AG04450 (cell line): ENCODE measurements around the gene SMIM5. TPM values are rescaled to one million over a fixed set of nuclear protein-coding genes. Genes with fewer than 3 reads are reported as not detected.

Experiments
- CTCF ChIA-PET: fragments of 300-600, 350-600 bp; formaldehyde crosslinking; extraction: SDS; loops from one replicate; lab custom pipeline; 2022; ENCODE audit warnings: antibody characterized with exemption, inconsistent platforms; lab: Charles Lee
- POLR2A ChIA-PET: fragments of 350-600 bp; formaldehyde crosslinking; extraction: SDS; loops from one replicate; lab custom pipeline; 2021; ENCODE audit warnings: antibody characterized with exemption, inconsistent platforms; lab: Yijun Ruan, JAX
- DNase-seq: peaks from one replicate; pipeline ENCODE4 v3.0.0-alpha.2; 2011; ENCODE audit warnings: low read depth, low spot score
- H3K27ac ChIP-seq: one replicate; pipeline ENCODE4 v1.5.1; 2012; ENCODE audit warnings: low read depth, low read length, control low read depth
- H3K27me3 ChIP-seq: one replicate; pipeline ENCODE4 v1.6.0; 2012; ENCODE audit warnings: low read length; ENCODE audit not compliant: control insufficient read depth, insufficient read depth
- H3K4me3 ChIP-seq: 2 replicates; pipeline ENCODE4 v1.5.1; 2011; ENCODE audit warnings: mild to moderate bottlenecking, low read depth, low read length, control low read depth
- H3K9me3 ChIP-seq: 2 replicates; pipeline ENCODE4 v1.5.1; 2012; ENCODE audit warnings: low read length; ENCODE audit not compliant: control insufficient read depth, insufficient read depth
- polyA plus RNA-seq: library from polyadenylated mRNA; depleted of rRNA; stranded (reverse); fragments of >200 nt; gene quantifications from 2 replicates; pipeline ENCODE4 v1.2.3, GENCODE V29; 2011
- TF ChIP-seq, protein P1 (sequence below): IDR thresholded peaks from 2 replicates; pipeline ENCODE4 v1.5.1; 2011; ENCODE audit warnings: low read depth, low read length, control low read depth, inconsistent platforms

SMIM5 gene
- polyA plus RNA-seq, 1 experiment, result not detected

DNA sequence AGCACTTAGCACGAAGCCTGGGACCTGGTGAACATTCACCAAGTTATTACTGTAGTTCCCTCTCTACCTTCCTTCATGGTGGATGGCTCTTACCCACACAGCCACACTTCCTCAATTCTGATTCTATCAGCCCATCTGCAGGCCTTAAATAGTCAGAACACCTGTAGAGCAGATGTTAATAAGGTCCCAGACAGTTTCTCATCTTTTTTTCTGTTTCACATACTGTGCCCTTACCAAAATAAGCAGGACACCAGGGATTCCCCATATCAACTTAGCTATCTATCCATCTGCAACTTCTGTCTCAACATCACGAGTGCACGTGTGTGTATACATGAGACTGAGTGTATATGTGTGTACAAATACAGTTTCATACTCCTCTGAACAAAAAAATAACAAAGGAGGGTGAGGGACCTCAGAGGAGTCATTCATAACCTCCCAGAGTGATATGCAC lies 30.9 kb downstream of the SMIM5 start:
- DNase-seq, result no peak
- no peaks in the 10 kb centered on the region for H3K9me3 ChIP-seq
- ChIA-PET CTCF (no interaction called here), POLR2A (no interaction called here)
- TF ChIP-seq, protein P1, sequence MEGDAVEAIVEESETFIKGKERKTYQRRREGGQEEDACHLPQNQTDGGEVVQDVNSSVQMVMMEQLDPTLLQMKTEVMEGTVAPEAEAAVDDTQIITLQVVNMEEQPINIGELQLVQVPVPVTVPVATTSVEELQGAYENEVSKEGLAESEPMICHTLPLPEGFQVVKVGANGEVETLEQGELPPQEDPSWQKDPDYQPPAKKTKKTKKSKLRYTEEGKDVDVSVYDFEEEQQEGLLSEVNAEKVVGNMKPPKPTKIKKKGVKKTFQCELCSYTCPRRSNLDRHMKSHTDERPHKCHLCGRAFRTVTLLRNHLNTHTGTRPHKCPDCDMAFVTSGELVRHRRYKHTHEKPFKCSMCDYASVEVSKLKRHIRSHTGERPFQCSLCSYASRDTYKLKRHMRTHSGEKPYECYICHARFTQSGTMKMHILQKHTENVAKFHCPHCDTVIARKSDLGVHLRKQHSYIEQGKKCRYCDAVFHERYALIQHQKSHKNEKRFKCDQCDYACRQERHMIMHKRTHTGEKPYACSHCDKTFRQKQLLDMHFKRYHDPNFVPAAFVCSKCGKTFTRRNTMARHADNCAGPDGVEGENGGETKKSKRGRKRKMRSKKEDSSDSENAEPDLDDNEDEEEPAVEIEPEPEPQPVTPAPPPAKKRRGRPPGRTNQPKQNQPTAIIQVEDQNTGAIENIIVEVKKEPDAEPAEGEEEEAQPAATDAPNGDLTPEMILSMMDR, result no peak
- H3K4me3 ChIP-seq, result no peak overlapping the region
- no peaks in the 10 kb centered on the region for H3K27me3 ChIP-seq
- H3K27ac ChIP-seq, result no peak overlapping the region

DNA sequence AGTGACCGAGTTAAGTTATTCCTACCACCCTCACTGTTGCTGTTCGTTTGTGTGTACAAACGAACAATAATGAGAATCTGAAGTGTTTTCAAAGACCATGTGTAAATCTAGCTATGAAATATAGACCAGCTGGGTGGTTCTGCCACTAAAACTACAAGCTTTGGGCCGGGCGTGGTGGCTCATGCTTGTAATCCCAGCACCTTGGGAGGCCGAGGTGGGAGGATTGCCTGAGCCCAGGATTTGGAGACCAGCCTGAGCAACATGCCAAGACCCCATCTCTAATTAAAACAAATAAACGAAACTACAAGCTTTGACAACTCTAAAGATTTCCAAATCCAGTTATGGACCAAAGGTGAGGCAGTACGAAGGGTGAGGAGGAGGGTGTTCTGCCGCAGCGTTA lies 32.7 kb downstream of the SMIM5 start:
- Histone ChIP-seq H3K27me3 (no peaks in the 10 kb centered on the region), H3K4me3 (peak overlapping the region; percentile 100), H3K9me3 (no peaks in the 10 kb centered on the region), H3K27ac (no peak overlapping the region)
- DNase-seq, result no peak
- TF ChIP-seq, protein P1, result no peak
- CTCF ChIA-PET, result interaction anchor here (1.0 to 4.4 kb wide), 4 partner anchors 10 to 88 kb away, joined by 5 to 49 read pairs (median 14); partner anchors contain the start of gene SMIM5
- POLR2A ChIA-PET, result interaction anchor here (1.3 kb wide), 1 partner anchor 33 kb away, joined by 7 read pairs; the partner anchor contains the start of gene SMIM5

DNA sequence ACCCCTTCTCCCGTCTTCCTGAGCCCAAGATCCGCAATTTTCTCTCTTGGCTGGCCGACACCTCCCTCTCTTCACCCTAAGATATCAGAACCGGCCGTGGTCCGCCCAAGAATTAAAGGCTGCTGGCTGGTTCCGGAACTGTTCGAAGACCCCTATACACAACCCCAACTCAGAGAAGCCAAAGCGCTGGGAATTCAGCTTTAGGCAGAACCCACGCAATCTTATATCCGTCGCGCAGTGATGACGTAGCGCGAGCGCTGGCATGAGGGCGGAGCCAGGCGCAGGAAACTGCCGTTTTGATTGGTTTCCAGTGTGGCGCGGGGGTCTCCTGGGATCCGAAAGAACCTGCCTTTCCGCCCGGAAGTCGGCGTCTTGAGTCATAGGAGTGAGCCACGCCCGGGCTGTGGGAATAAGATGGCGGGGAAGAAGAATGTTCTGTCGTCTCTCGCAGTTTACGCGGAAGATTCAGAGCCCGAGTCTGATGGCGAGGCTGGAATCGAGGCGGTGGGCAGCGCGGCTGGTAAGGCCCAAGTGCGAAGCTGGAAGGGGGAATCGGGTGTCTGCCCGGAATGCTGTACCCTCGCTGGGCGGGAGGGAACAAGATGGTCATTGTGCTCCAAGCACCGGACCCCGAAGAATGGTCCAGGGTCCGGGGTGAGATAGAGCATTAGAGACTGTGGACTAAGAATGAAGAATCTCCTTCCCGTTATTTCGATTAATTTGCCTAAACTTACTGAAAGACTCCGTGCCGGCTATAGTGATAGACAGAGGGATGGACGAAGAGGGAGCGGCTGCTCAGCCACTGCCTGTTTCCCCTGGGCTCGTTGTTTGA lies 33.9 kb downstream of the SMIM5 start, which contains the start of the genes RECQL5 and SAP30BP:
Gene RECQL5 (minus strand): TSS at position 196 of the 832 bp plus-strand sequence. CDS start 597 bp downstream, outside the sequence.
Gene SAP30BP (plus strand): TSS at position 380 of the 832 bp plus-strand sequence. CDS start 35 bp downstream, at position 415.
- Histone ChIP-seq H3K27ac (peak within 1 kb of the TSS; percentile 77), H3K4me3 (peak within 1 kb of the TSS; percentile 100), H3K9me3 (no peaks in the 10 kb centered on the region), H3K27me3 (no peaks in the 10 kb centered on the region)
- ChIA-PET CTCF (interaction anchor here (0.5 to 4.4 kb wide), 5 partner anchors 13 to 86 kb away, joined by 4 to 49 read pairs (median 5); partner anchors contain the start of gene SMIM5), POLR2A (interaction anchor here (0.6 to 1.3 kb wide), 6 partner anchors 9 to 396 kb away, joined by 3 to 9 read pairs (median 4); partner anchors contain the start of genes MIF4GD, SMIM5, TMEM94 and TSEN54)
- DNase-seq, result peak; percentile 98
- TF ChIP-seq, protein P1, result no peak

DNA sequence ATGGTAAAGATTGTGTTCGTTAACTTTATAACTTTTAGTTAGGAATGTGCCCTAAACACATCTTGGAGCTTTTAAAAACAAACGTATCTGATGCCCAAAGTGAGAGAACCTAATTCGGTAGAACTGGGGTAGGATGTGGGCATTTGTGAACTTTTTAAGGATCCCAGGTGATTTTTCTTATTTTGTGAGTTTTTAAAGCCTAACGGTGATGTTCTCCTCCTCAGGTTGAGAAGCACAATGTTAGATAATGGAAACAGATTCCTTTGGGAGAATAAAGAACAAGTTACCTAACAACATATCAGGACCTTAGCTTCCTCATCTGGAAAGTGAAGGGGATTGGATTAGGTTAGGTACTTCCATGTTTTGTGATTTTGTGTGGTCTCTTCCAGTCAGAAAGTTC lies 34.6 kb downstream of the SMIM5 start:
- DNase-seq, result no peak
- no peaks in the 10 kb centered on the region for H3K9me3 ChIP-seq
- ChIA-PET CTCF (interaction anchor here (0.5 to 4.4 kb wide), 4 partner anchors 14 to 86 kb away, joined by 4 to 49 read pairs (median 6); no protein-coding TSS in a partner anchor), POLR2A (interaction anchor here (1.1 kb wide), 1 partner anchor 112 kb away, joined by 3 read pairs; no protein-coding TSS in a partner anchor)
- no peaks in the 10 kb centered on the region for H3K27me3 ChIP-seq
- TF ChIP-seq, protein P1, result no peak
- peak overlapping the region; percentile 77 for H3K27ac ChIP-seq
- H3K4me3 ChIP-seq, result peak overlapping the region; percentile 100
